Stimulated activated CD8-positive, alpha-beta memory T cell treated with anti-CD3 and anti-CD28 coated beads, Interleukin-15, amount 100 ng/mL, for 4 hours (primary cell): ENCODE results near the gene PLCL1.
"Not testable (repeated sequence)": the region's sequence is repeated elsewhere in the genome, so short reads cannot be mapped to it uniquely, and the experiment has no call there.

ENCODE experiments used
- DNase-seq, 2 donors: peaks; one replicate each; pipeline ENCODE4 v3.0.0-alpha.2; 2020; ENCODE audit warnings: low read depth in 2 of 2

The PLCL1 gene

DNA sequence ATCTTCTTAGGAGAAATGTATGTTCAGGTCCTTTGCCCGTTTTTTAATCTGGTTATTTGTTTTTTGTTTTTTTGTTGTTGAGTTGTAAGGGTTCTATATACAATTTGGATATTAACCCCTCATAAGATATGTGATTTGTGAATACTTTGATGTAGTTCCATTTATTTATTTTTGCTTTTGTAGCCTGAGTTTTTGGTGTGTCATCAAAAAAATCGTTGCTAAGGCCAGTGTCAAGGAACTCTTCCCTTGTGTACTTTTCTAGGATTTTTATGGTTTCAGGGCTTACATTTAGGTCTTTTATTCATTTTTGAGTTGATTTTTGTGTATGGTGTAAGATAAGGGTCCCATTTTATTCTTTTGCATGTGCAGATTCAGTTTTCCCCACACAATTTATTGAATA, 372.6 kb downstream of the PLCL1 start:
- DNase-seq, result no peak

DNA sequence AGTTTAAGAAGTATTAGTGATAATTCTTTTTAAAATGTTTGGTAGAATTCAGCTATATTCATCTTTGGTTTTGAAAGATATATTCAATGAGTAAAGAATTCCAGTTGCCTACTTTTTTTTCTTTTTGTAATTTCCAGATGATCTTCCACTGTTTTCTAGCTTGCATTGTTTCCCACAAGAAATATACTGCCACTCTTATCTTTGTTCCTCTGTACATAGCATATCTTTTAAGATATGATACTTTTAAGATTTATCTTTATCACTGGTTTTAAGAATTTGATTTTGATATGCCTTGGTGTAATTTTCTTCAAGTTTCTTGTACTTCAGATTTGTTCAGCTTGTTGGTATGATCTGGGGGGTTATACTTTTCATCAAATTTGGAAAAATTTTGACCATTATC, 374.4 kb downstream of the PLCL1 start:
- DNase-seq, result no peak

DNA sequence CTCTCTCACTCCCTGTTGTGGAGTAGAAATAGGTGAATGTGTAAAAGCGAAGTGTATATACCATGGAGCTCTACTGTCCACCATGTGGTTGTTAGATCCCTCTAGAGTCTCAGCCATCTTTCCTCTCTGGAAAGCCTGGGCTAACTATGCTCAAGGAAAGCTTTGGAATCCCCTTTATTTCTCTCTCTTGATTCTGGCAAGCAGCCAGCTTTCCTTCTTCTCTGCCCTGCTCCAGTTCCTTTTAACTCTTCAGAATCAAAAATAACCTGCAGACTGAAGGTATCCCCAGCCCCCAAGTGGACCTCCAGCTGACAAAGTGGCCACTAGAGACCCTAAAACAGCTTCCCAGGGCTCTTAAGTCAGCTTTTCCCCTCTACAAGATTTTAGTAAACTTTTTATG, 381.9 kb downstream of the PLCL1 start:
- no peak for DNase-seq

DNA sequence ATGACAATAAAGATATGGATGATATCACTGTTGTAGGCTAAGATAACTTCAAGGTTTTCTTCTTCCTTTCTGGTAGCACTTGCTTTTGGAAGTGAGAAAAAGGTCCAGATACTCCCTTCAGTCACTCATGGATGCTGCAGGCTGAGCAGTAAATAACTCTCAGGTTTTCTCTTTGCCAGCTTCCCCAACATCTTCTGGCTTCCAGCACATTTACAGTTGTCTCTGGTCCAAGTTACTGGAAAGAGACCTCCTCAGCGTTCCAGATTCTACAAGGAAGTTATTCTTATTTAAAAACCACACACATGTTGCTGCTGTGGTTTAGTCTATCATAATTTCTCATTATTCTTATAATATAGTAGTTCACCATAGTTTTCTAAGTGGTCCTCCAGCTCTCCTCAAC, 383.4 kb downstream of the PLCL1 start:
- DNase-seq, result no peak

DNA sequence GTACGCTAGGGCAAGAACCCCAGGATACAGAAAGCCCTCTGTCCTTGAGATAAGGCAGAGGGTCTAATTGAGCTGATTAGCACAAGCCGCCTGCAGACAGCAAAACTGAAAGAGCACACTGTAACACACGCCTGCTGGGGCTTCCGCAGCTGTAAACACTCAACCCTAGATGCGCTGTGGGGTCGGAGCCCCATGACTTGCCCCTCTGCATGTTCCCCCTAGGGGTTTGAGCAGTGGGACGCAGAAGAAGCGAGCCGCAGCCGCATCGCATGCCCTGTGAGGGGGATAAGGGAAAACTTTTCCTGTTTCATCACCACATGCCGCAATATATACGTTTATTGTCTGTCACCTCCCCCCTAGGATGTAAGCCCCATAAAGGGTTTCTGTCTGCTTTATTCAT, 384.6 kb downstream of the PLCL1 start:
- DNase-seq, result no peak

DNA sequence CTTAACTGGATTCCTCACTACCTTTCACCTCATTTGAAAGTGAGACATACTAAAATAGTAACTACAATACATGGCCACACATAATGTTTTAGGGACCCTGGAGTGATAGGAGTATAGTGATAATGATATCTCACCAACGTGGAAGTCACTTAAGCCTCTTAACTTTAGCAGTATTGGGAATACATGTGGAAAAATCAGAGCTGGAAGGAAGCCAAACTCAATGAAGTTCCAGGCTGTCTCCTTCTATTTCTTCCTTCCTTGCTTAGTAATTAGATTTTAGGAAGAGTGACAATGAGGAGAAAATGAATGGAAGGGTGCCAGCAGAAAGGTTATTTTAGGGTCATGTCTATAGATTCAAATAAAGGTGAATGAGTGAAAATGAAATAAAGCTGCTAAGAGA, 387.3 kb downstream of the PLCL1 start:
- DNase-seq, result no peak

DNA sequence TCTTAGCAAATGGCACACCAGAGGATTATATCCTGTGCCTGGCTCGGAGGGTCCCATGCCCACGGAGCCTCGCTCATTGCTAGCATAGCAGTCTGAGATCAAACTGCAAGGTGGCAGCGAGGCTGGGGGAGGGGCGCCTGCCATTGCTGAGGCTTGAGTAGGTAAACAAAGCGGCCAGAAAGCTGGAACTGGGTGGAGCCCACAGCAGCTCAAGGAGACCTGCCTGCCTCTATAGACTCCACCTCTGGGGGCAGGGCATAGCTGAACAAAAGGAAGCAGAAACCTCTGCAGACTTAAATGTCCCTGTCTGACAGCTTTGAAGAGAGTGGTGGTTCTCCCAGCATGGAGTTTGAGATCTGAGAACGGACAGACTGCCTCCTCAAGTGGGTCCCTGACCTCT, 392.2 kb downstream of the PLCL1 start:
- not testable (repeated sequence) for DNase-seq
